ENCODE results near the gene D2HGDH.
"Not testable (repeated sequence)": the region's sequence is repeated elsewhere in the genome, so short reads cannot be mapped to it uniquely, and the experiment has no call there.

D2HGDH gene

GRCh38 chr2:241724975-241725870 is 9.2 kb upstream of the D2HGDH start:
- no peak for DNase-seq (ENCODE audit: low read depth)

GRCh38 chr2:241726459-241726858 is 8.0 kb upstream of the D2HGDH start:
- DNase-seq (ENCODE audit: low read depth) = no peak

GRCh38 chr2:241728000-241728399 is 6.4 kb upstream of the D2HGDH start:
- DNase-seq (ENCODE audit: low read depth) = no peak

GRCh38 chr2:241728627-241729026 is 5.8 kb upstream of the D2HGDH start:
- DNase-seq (ENCODE audit: low read depth) = no peak

- DNase-seq (ENCODE audit: low read depth) = no peak
Measured at GRCh38 chr2:241729868-241730267, 4.6 kb upstream of the D2HGDH start.

- DNase-seq (ENCODE audit: low read depth) = no peak
Measured at GRCh38 chr2:241730671-241731293, 3.6 kb upstream of the D2HGDH start.

GRCh38 chr2:241732513-241733186 is 1.8 kb upstream of the D2HGDH start:
- peak; percentile 49 for DNase-seq (ENCODE audit: low read depth)

GRCh38 chr2:241733391-241734207 is 831 bp upstream of the D2HGDH start:
- DNase-seq (ENCODE audit: low read depth) = no peak

- DNase-seq (ENCODE audit: low read depth) = no peak
Measured at GRCh38 chr2:241734208-241734466, 293 bp upstream of the D2HGDH start.

GRCh38 chr2:241736111-241736510 is 1.7 kb downstream of the D2HGDH start:
- DNase-seq (ENCODE audit: low read depth) = no peak

- DNase-seq (ENCODE audit: low read depth) = no peak
Measured at GRCh38 chr2:241738040-241738686, 3.7 kb downstream of the D2HGDH start.

- DNase-seq (ENCODE audit: low read depth) = no peak
Measured at GRCh38 chr2:241739177-241739576, 4.7 kb downstream of the D2HGDH start.

GRCh38 chr2:241739651-241740050 is 5.2 kb downstream of the D2HGDH start:
- peak; percentile 46 for DNase-seq (ENCODE audit: low read depth)

GRCh38 chr2:241741016-241741415 is 6.6 kb downstream of the D2HGDH start:
- no peak for DNase-seq (ENCODE audit: low read depth)

GRCh38 chr2:241742320-241742939 is 8.0 kb downstream of the D2HGDH start:
- DNase-seq (ENCODE audit: low read depth) = no peak

- DNase-seq (ENCODE audit: low read depth) = not testable (repeated sequence)
Measured at GRCh38 chr2:241743008-241743407, 8.6 kb downstream of the D2HGDH start.

GRCh38 chr2:241743620-241744019 is 9.2 kb downstream of the D2HGDH start:
- DNase-seq (ENCODE audit: low read depth) = no peak

- DNase-seq (ENCODE audit: low read depth) = no peak
Measured at GRCh38 chr2:241744028-241744754, 9.8 kb downstream of the D2HGDH start.

- DNase-seq (ENCODE audit: low read depth) = no peak
Measured at GRCh38 chr2:241745276-241745675, 10.8 kb downstream of the D2HGDH start.

GRCh38 chr2:241746084-241746483 is 11.7 kb downstream of the D2HGDH start:
- DNase-seq (ENCODE audit: low read depth) = no peak
